Neural progenitor cell (in vitro differentiated cells): ENCODE measurements around the gene RNF123. TPM values are rescaled to one million over a fixed set of nuclear protein-coding genes. Genes with fewer than 3 reads are reported as not detected.

Source experiments
- DNase-seq: peaks from one replicate; pipeline ENCODE4 v3.0.0-alpha.2; 2016; ENCODE audit warnings: low spot score
- H2AFZ ChIP-seq: fragments of 200-600 bp; sonication (generic); replicated peaks from 2 replicates; pipeline ENCODE4 v1.6.1; 2016; ENCODE audit warnings: antibody characterized with exemption
- H3F3A ChIP-seq: fragments of 200-600 bp; sonication (generic); 2 replicates; pipeline ENCODE4 v1.6.1; 2016; ENCODE audit warnings: antibody characterized with exemption, low read depth
- H3K27ac ChIP-seq: fragments of 200-600 bp; sonication (generic); 2 replicates; pipeline ENCODE4 v1.5.1; 2016; ENCODE audit warnings: mild to moderate bottlenecking
- H3K27me3 ChIP-seq: fragments of 200-600 bp; sonication (generic); 2 replicates; pipeline ENCODE4 v1.6.1; 2016; ENCODE audit warnings: mild to moderate bottlenecking, moderate library complexity
- H3K36me3 ChIP-seq: fragments of 200-600 bp; sonication (generic); 2 replicates; pipeline ENCODE4 v1.5.1; 2016
- H3K4me1 ChIP-seq: fragments of 200-600 bp; sonication (generic); 2 replicates; pipeline ENCODE4 v1.6.1; 2016; ENCODE audit warnings: mixed run types
- H3K4me2 ChIP-seq: fragments of 200-600 bp; sonication (generic); 2 replicates; pipeline ENCODE4 v1.6.1; 2016
- H3K4me3 ChIP-seq: fragments of 200-600 bp; sonication (generic); 2 replicates; pipeline ENCODE4 v1.5.1; 2016
- H3K79me2 ChIP-seq: fragments of 200-600 bp; sonication (generic); 2 replicates; pipeline ENCODE4 v1.6.1; 2016; ENCODE audit warnings: low read depth
- H3K9ac ChIP-seq: fragments of 200-600 bp; sonication (generic); 2 replicates; pipeline ENCODE4 v1.6.1; 2016
- H3K9me3 ChIP-seq: fragments of 200-600 bp; sonication (generic); 2 replicates; pipeline ENCODE4 v1.5.1; 2016; ENCODE audit warnings: low read depth
- H4K20me1 ChIP-seq: fragments of 200-600 bp; sonication (generic); 2 replicates; pipeline ENCODE4 v1.6.1; 2016; ENCODE audit warnings: low read depth
- H3K27ac Mint-ChIP-seq: 3 replicates; pipeline ENCODE4 v1.8.0; 2021; ENCODE audit warnings: mixed read lengths
- H3K27me3 Mint-ChIP-seq: 2 replicates; pipeline ENCODE4 v1.8.0; 2022; ENCODE audit warnings: low read depth, mild to moderate bottlenecking, inconsistent platforms, moderate library complexity, mixed read lengths; ENCODE audit not compliant: insufficient read depth
- H3K36me3 Mint-ChIP-seq: 3 replicates; pipeline ENCODE4 v1.8.0; 2021; ENCODE audit warnings: mixed read lengths
- H3K4me1 Mint-ChIP-seq: 3 replicates; pipeline ENCODE4 v1.8.0; 2021; ENCODE audit warnings: mixed read lengths
- H3K4me3 Mint-ChIP-seq: 3 replicates; pipeline ENCODE4 v1.8.0; 2021; ENCODE audit warnings: mild to moderate bottlenecking, moderate library complexity, mixed read lengths
- H3K9me3 Mint-ChIP-seq: 3 replicates; pipeline ENCODE4 v1.8.0; 2020; ENCODE audit warnings: mixed read lengths
- EZH2 ChIP-seq: fragments of 200-600 bp; sonication (generic); IDR thresholded peaks from 2 replicates; pipeline ENCODE4 v1.6.1; 2017; ENCODE audit warnings: antibody characterized with exemption, mild to moderate bottlenecking, moderate library complexity
- EZH2phosphoT487 ChIP-seq: fragments of 200-600 bp; sonication (generic); IDR thresholded peaks from 2 replicates; pipeline ENCODE4 v1.6.1; 2017; ENCODE audit warnings: antibody characterized with exemption
- total RNA-seq: library from RNA; depleted of rRNA; stranded (reverse); fragments of >200 nt; gene quantifications from 2 replicates; pipeline ENCODE4 v1.2.3, GENCODE V29; 2015; ENCODE audit warnings: low replicate concordance
- TF ChIP-seq, protein P1 (sequence below): fragments of 200-600 bp; sonication (generic); IDR thresholded peaks from 2 replicates; pipeline ENCODE4 v1.5.1; 2017; ENCODE audit warnings: antibody characterized with exemption, mild to moderate bottlenecking

RNF123 gene
- total RNA-seq, 1 donor from 2014 or later, result 15.0 TPM

DNA sequence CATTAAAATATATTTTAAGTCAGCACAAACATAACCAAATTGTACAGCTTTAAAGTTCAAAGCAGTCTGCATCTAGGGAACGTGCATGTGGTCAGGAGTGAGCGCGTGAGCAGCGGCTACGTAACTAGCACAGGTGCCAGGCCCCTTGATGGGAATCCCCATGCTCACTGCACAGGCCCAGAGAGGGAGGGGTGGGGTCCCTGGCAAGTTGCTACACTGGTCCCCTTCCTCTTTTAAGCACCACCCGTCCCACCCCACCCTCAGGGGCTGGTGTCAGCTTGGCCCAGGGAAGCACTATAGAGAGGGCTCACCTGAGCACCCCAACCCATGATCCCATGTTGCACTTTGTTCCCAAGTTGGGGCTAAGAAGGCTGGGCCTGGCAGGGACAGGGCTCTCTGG is 35.2 kb downstream of the RNF123 start:
- DNase-seq, result peak; percentile 29
- Histone ChIP-seq H3K27ac (peak overlapping the region; percentile 84), H4K20me1 (no peaks in the 10 kb centered on the region), H3F3A (peaks cover 39% of the 10 kb centered on the region), H3K4me1 (peaks cover 5% of the 10 kb centered on the region), H3K36me3 (no peaks in the 10 kb centered on the region), H3K9ac (peak overlapping the region; percentile 65), H3K79me2 (peaks cover 12% of the 10 kb centered on the region), H2AFZ (peak overlapping the region; percentile 47), H3K4me2 (peak overlapping the region; percentile 87), H3K9me3 (no peaks in the 10 kb centered on the region), H3K27me3 (no peaks in the 10 kb centered on the region), H3K4me3 (peak overlapping the region; percentile 80)
- H3K27ac Mint-ChIP-seq, result peak overlapping the region; percentile 97
- peaks cover 20% of the 10 kb centered on the region for H3K4me1 Mint-ChIP-seq
- no peaks in the 10 kb centered on the region for H3K9me3 Mint-ChIP-seq
- H3K36me3 Mint-ChIP-seq, result peaks cover 10% of the 10 kb centered on the region
- peaks cover 9% of the 10 kb centered on the region for H3K27me3 Mint-ChIP-seq
- no peak for TF ChIP-seq EZH2phosphoT487
- TF ChIP-seq, protein P1, sequence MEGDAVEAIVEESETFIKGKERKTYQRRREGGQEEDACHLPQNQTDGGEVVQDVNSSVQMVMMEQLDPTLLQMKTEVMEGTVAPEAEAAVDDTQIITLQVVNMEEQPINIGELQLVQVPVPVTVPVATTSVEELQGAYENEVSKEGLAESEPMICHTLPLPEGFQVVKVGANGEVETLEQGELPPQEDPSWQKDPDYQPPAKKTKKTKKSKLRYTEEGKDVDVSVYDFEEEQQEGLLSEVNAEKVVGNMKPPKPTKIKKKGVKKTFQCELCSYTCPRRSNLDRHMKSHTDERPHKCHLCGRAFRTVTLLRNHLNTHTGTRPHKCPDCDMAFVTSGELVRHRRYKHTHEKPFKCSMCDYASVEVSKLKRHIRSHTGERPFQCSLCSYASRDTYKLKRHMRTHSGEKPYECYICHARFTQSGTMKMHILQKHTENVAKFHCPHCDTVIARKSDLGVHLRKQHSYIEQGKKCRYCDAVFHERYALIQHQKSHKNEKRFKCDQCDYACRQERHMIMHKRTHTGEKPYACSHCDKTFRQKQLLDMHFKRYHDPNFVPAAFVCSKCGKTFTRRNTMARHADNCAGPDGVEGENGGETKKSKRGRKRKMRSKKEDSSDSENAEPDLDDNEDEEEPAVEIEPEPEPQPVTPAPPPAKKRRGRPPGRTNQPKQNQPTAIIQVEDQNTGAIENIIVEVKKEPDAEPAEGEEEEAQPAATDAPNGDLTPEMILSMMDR, result no peak
- TF ChIP-seq EZH2, result no peak
- peak overlapping the region; percentile 94 for H3K4me3 Mint-ChIP-seq

DNA sequence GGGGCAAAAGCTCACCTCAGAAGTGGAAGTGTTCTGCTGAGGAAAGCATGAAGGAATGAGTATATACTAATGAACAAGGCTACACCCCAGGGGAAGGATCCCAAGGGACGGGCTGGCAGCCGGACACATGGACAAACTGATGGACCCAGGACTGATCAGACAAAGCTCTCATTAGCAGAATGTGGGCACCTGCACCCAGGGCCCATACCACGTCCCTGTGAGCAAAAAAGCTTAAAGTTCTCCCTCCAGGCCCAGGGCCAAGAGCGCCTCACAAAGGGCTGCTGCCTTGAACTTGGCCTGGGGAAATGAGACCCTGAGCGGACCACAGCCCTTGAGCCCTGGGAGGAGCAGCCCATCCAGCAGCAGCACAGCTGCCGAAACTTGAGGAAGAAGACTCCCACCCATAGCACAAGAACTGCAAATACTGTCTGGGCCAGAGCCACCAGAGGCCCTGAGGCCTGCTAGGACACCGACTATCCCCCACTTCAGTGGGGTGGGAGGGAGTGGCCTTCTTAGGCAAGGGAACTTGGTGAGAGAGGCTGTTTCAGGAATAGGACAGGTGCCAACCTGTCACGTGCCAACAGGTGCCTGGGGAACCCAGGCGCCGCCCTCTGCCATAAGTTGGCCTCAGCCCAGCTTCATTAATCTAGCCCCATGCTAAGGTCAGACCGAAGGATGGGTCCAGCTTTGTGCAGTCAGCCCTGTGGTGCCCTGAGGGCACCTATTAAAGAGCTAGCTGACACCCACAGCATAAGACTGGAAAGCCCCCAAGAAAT is 36.7 kb downstream of the RNF123 start:
- no peak for DNase-seq
- Histone ChIP-seq H3K79me2 (peaks cover 12% of the 10 kb centered on the region), H3K4me1 (peaks cover 5% of the 10 kb centered on the region), H2AFZ (no peak overlapping the region), H3K4me2 (no peak overlapping the region), H3K4me3 (no peak overlapping the region), H4K20me1 (no peaks in the 10 kb centered on the region), H3K27me3 (no peaks in the 10 kb centered on the region), H3K36me3 (no peaks in the 10 kb centered on the region), H3K27ac (no peak overlapping the region), H3F3A (peaks cover 26% of the 10 kb centered on the region), H3K9ac (no peak overlapping the region), H3K9me3 (no peaks in the 10 kb centered on the region)
- H3K9me3 Mint-ChIP-seq, result no peaks in the 10 kb centered on the region
- H3K36me3 Mint-ChIP-seq, result peaks cover 10% of the 10 kb centered on the region
- H3K4me3 Mint-ChIP-seq, result peak overlapping the region; percentile 27
- H3K27ac Mint-ChIP-seq, result no peak overlapping the region
- peaks cover 9% of the 10 kb centered on the region for H3K27me3 Mint-ChIP-seq
- peaks cover 17% of the 10 kb centered on the region for H3K4me1 Mint-ChIP-seq
- TF ChIP-seq, protein P1, result no peak
- no peak for TF ChIP-seq EZH2
- TF ChIP-seq EZH2phosphoT487, result no peak

DNA sequence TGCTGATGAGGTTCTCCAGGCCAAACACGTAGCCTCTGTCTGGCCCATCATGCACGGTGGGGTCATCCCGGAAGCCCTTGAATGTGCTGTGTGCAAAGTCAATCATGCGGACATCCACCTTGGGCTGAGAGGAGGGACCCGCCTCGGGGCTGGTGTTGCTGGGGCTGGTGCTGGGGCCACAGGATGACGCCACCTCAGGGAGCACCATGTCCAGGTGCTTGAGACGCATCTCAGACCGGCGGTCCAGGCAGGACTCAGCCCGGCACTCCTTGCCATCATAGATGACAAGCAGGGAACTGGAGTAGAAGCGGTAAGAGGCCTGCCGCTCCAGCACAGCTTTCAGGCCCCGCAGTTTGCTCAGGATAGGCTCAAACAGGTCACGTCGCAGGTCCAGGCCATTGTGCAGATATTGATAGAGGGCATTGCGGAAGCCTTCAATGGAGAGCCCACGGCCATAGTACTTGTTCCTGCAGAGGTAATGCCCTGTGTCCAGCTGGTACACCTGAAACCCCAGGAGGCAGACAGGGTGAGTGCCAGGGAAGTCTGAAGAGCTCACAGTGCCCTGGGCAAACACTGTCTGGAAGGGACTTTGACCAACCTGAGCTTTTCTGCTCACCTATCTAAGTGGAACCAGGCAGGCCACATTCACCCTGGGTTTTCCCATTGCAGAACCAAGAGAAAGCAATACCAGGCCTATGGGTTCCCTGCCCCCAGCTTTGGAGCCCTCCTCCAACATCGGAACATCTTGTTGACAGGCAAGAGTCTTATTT is 38.0 kb downstream of the RNF123 start:
- H3K4me3 ChIP-seq, result no peak overlapping the region
- TF ChIP-seq, protein P1, result no peak
- TF ChIP-seq EZH2phosphoT487 (no peak), EZH2 (no peak)
- H2AFZ ChIP-seq, result no peak overlapping the region
- Mint-ChIP-seq H3K4me3 (peak overlapping the region; percentile 35), H3K4me1 (peaks cover 13% of the 10 kb centered on the region), H3K27me3 (peaks cover 9% of the 10 kb centered on the region), H3K36me3 (peaks cover 12% of the 10 kb centered on the region), H3K9me3 (no peaks in the 10 kb centered on the region), H3K27ac (no peak overlapping the region)
- DNase-seq, result no peak
- peaks cover 5% of the 10 kb centered on the region for H3K4me1 ChIP-seq
- H3K27ac ChIP-seq, result no peak overlapping the region
- H3K9ac ChIP-seq, result no peak overlapping the region
- H3K36me3 ChIP-seq, result no peaks in the 10 kb centered on the region
- H4K20me1 ChIP-seq, result no peaks in the 10 kb centered on the region
- H3K79me2 ChIP-seq, result peaks cover 12% of the 10 kb centered on the region
- H3K9me3 ChIP-seq, result no peaks in the 10 kb centered on the region
- H3F3A ChIP-seq, result peaks cover 26% of the 10 kb centered on the region
- no peak overlapping the region for H3K4me2 ChIP-seq
- no peaks in the 10 kb centered on the region for H3K27me3 ChIP-seq
